ENCODE measurements around the gene SCN1A. TPM values are rescaled to one million over a fixed set of nuclear protein-coding genes. Genes with fewer than 3 reads are reported as not detected.

The SCN1A gene
- 0.62 and 0.83 TPM in 2 replicates for total RNA-seq (2021)
- Bru-seq, nascent RNA = percentile 26 among the genes with signal in this experiment
- BruChase-seq, experiment 1, labeled RNA remaining after a 2-hour chase = percentile 27 among the genes with signal in this experiment
- percentile 24 among the genes with signal in this experiment for BruChase-seq, experiment 2, labeled RNA remaining after a 6-hour chase
- long read RNA-seq = 0 reads

DNA sequence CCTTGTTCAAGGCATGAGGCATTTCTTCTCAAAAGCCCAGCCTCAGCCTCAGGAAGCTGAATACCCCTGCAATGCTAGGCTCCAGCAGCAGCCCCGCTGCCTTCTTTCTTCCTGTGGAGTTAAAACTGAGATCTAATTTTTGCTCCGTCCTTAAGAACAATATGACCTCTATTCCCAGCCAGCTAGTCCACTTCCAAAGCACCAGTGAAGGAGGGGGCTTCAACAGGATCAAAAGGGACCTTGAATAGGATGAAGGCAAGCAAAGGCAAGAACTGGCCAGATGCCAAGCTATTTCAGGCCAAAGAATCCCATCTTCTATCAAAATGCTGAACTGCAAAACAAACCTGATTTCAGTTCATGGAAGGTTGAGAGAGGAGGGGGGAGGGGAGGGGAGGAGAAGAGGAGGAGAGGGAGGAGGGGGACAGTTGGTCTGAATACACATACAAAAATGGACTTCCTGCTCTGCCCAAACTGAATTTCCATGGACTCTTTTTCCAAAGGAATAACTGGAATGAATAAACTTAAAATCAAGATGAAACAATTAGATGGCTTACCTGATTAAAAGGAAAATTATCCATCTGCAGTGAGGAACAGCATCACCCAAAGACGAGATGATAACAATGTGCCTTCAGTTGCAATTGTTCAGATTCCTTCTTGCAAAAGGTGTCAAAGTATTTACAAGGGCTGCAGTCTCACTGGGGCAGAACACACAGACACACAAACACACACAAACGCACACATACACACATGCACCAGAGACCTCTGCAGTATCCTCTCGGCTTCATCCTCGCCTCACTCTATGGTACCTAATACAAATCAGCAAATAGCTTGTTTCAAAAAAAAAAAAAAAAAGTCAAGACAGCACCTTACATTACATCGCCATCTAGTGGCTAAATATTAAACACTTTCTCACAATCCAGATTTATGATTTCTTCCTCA is at the start of gene SCN1A:
TSS of gene SCN1A (minus strand) at position 804 of the 939 bp plus-strand sequence. CDS start 54,399 bp downstream, outside the sequence.
- no peaks in the 10 kb centered on the region for H3K27me3 ChIP-seq (replicated peaks; ENCODE audit: insufficient read depth, low read depth, low read length, poor library complexity)
- intact Hi-C loops (cut with micrococcal nuclease; ENCODE audit: unreplicated experiment) = loop anchor here (2.0 to 10.0 kb wide), 4 partner anchors 70 to 1113 kb away; no protein-coding TSS in a partner anchor
- TF ChIP-seq, protein P1, sequence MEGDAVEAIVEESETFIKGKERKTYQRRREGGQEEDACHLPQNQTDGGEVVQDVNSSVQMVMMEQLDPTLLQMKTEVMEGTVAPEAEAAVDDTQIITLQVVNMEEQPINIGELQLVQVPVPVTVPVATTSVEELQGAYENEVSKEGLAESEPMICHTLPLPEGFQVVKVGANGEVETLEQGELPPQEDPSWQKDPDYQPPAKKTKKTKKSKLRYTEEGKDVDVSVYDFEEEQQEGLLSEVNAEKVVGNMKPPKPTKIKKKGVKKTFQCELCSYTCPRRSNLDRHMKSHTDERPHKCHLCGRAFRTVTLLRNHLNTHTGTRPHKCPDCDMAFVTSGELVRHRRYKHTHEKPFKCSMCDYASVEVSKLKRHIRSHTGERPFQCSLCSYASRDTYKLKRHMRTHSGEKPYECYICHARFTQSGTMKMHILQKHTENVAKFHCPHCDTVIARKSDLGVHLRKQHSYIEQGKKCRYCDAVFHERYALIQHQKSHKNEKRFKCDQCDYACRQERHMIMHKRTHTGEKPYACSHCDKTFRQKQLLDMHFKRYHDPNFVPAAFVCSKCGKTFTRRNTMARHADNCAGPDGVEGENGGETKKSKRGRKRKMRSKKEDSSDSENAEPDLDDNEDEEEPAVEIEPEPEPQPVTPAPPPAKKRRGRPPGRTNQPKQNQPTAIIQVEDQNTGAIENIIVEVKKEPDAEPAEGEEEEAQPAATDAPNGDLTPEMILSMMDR (conservative IDR thresholded peaks at IDR 0.05; ENCODE audit: low read depth, low read length) = peak; percentile 75
- no peak for TF ChIP-seq EZH2 (IDR thresholded peaks at IDR 0.05; ENCODE audit: borderline replicate concordance, low read depth, low read length, poor library complexity, severe bottlenecking)
- peak; percentile 68 for DNase-seq (ENCODE audit: low spot score)
- no TSS peak for BruUV-seq (replicated peaks)
- H3K4me3 ChIP-seq (ENCODE audit: low read depth, low read length, poor library complexity, severe bottlenecking) = no peak within 1 kb of the TSS
- ChIA-PET CTCF (interaction anchor here (0.5 to 1.5 kb wide), 18 partner anchors 11 to 1393 kb away, joined by 3 to 18 read pairs (median 3); partner anchors contain the start of gene TTC21B), POLR2A (ENCODE audit: low non-redundant PET) (interaction anchor here (0.5 to 0.9 kb wide), 3 partner anchors 72 to 207 kb away, joined by 3 to 5 read pairs (median 4); partner anchors contain the start of gene TTC21B)
- H3K4me1 ChIP-seq (ENCODE audit: insufficient read depth, low read length, poor library complexity, severe bottlenecking) = peaks cover 12% of the 10 kb centered on the region
- H3K27ac ChIP-seq (ENCODE audit: low read depth, low read length, poor library complexity, severe bottlenecking) = no peak within 1 kb of the TSS
- no peaks in the 10 kb centered on the region for H3K9me3 ChIP-seq (ENCODE audit: low read depth, low read length, poor library complexity, severe bottlenecking)
- no peaks in the 10 kb centered on the region for H3K36me3 ChIP-seq (ENCODE audit: insufficient read depth, low read length, poor library complexity, severe bottlenecking)

DNA sequence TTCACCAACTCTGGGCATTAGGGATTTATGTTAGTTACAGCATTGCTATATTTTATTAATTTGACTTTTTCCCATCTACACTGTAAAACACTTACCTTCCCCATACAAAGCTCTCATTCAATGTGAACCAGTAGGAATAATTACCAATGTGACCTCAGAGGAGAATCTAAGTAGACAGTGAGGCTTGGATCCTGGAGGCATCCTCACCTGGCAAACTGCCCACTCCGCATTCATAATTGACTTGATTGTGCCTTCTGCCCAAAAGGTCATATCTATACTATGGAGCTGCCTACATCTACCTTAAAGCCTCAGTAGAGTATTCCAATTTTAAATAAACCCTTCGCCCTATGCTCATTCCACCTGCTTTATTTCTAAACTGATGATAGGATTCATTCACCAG is 45.4 kb upstream of the SCN1A start:
- TF ChIP-seq, protein P1 (conservative IDR thresholded peaks at IDR 0.05; ENCODE audit: low read depth, low read length) = no peak
- no peak for TF ChIP-seq EZH2 (IDR thresholded peaks at IDR 0.05; ENCODE audit: borderline replicate concordance, low read depth, low read length, poor library complexity, severe bottlenecking)
- intact Hi-C loops (cut with micrococcal nuclease; ENCODE audit: unreplicated experiment) = no loop called here
- H3K9me3 ChIP-seq (ENCODE audit: low read depth, low read length, poor library complexity, severe bottlenecking) = no peaks in the 10 kb centered on the region
- no TSS peak for BruUV-seq (replicated peaks)
- no peak for DNase-seq (ENCODE audit: low spot score)
- no peak overlapping the region for H3K4me3 ChIP-seq (ENCODE audit: low read depth, low read length, poor library complexity, severe bottlenecking)
- CTCF ChIA-PET = no interaction called here
- no peak overlapping the region for H3K27ac ChIP-seq (ENCODE audit: low read depth, low read length, poor library complexity, severe bottlenecking)
- no peaks in the 10 kb centered on the region for H3K4me1 ChIP-seq (ENCODE audit: insufficient read depth, low read length, poor library complexity, severe bottlenecking)
- H3K27me3 ChIP-seq (replicated peaks; ENCODE audit: insufficient read depth, low read depth, low read length, poor library complexity) = no peaks in the 10 kb centered on the region
- POLR2A ChIA-PET (ENCODE audit: low non-redundant PET) = no interaction called here
- H3K36me3 ChIP-seq (ENCODE audit: insufficient read depth, low read length, poor library complexity, severe bottlenecking) = no peaks in the 10 kb centered on the region

DNA sequence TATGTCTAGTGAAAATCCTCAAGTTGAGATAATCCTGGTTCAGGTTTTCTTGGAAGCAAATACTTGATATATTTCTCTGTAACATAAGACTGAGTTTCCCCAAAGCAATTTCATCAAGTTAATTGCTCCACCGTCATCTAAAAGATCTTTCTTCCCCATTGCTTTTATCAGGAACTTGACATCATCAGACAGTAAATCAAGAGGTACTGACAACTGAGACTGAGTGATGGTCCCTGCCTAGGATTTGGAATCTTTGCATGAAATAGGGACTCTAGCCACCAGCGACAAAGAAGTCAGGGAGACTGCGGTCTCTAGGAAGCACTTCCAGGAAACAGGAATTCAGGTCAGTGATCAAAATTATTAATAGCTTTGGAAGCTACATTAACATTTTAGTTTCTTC is 43.4 kb upstream of the SCN1A start:
- no peaks in the 10 kb centered on the region for H3K9me3 ChIP-seq (ENCODE audit: low read depth, low read length, poor library complexity, severe bottlenecking)
- H3K4me3 ChIP-seq (ENCODE audit: low read depth, low read length, poor library complexity, severe bottlenecking) = no peak overlapping the region
- ChIA-PET POLR2A (ENCODE audit: low non-redundant PET) (no interaction called here), CTCF (interaction anchor here (0.6 kb wide), 1 partner anchor 44 kb away, joined by 3 read pairs; the partner anchor contains the start of gene SCN1A)
- H3K36me3 ChIP-seq (ENCODE audit: insufficient read depth, low read length, poor library complexity, severe bottlenecking) = no peaks in the 10 kb centered on the region
- no TSS peak for BruUV-seq (replicated peaks)
- H3K4me1 ChIP-seq (ENCODE audit: insufficient read depth, low read length, poor library complexity, severe bottlenecking) = peaks cover 7% of the 10 kb centered on the region
- intact Hi-C loops (cut with micrococcal nuclease; ENCODE audit: unreplicated experiment) = no loop called here
- H3K27me3 ChIP-seq (replicated peaks; ENCODE audit: insufficient read depth, low read depth, low read length, poor library complexity) = no peaks in the 10 kb centered on the region
- H3K27ac ChIP-seq (ENCODE audit: low read depth, low read length, poor library complexity, severe bottlenecking) = no peak overlapping the region
- DNase-seq (ENCODE audit: low spot score) = no peak
- TF ChIP-seq, protein P1 (conservative IDR thresholded peaks at IDR 0.05; ENCODE audit: low read depth, low read length) = no peak
- TF ChIP-seq EZH2 (IDR thresholded peaks at IDR 0.05; ENCODE audit: borderline replicate concordance, low read depth, low read length, poor library complexity, severe bottlenecking) = no peak
